Activated naive CD8-positive, alpha-beta T cell (primary cell): ENCODE results near the gene CAMK1G.

Source experiments
- H3K27ac Mint-ChIP-seq: one replicate; pipeline ENCODE4 v1.8.0; 2021; ENCODE audit warnings: mixed read lengths
- H3K27me3 Mint-ChIP-seq: one replicate; pipeline ENCODE4 v1.8.0; 2021; ENCODE audit warnings: mixed read lengths
- H3K36me3 Mint-ChIP-seq: one replicate; pipeline ENCODE4 v1.8.0; 2021; ENCODE audit warnings: mixed read lengths
- H3K4me1 Mint-ChIP-seq: one replicate; pipeline ENCODE4 v1.8.0; 2021; ENCODE audit warnings: low read depth, mixed read lengths
- H3K4me3 Mint-ChIP-seq: one replicate; pipeline ENCODE4 v1.8.0; 2021; ENCODE audit warnings: mild to moderate bottlenecking, mixed read lengths
- H3K9me3 Mint-ChIP-seq: one replicate; pipeline ENCODE4 v1.8.0; 2021; ENCODE audit warnings: low read depth, mixed read lengths

Gene CAMK1G

DNA sequence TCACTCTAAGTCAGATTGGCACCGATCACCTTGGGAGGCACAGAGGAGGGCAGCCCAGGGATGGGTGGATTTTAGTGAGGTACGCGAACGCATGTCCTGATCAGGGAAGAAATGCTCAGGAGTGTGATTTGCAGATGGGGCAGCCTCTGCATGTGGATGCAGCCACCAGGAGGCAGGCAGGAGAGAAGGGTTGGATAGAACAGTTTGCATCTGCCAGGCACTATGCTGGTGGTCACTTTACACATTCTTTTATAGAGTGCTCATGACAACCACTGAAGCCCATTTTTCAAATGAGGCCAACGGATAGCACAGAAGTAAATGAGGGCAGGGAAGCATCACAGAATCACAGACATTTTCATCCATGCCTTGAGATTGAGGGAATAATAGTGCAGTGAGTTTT, 63.0 kb downstream of the CAMK1G start:
- no peaks in the 10 kb centered on the region for H3K9me3 Mint-ChIP-seq
- H3K4me3 Mint-ChIP-seq, result no peak overlapping the region
- H3K4me1 Mint-ChIP-seq, result peaks cover 10% of the 10 kb centered on the region
- H3K36me3 Mint-ChIP-seq, result no peaks in the 10 kb centered on the region
- H3K27ac Mint-ChIP-seq, result no peak overlapping the region
- no peaks in the 10 kb centered on the region for H3K27me3 Mint-ChIP-seq

DNA sequence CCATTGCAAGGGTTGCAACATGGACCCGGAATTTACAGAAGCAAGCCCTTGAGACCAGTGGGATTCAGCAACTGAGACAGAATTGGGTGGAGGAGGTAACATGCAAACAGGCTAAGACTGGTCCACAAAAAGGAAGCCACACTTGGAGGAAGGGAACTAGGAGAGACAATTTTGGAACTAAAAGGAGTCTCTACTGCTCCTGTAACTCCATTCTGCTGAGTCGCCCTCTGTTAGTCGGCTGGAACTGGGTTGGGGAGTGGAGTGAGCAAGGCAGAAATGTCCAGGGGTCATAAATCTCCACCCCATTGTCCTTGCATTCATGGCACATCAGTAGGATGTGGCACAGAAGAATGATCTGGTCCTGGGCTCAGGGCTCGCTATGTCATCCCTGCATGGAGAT, 63.6 kb downstream of the CAMK1G start:
- Mint-ChIP-seq H3K4me1 (peaks cover 12% of the 10 kb centered on the region), H3K27ac (no peak overlapping the region), H3K36me3 (no peaks in the 10 kb centered on the region), H3K9me3 (no peaks in the 10 kb centered on the region), H3K4me3 (no peak overlapping the region), H3K27me3 (no peaks in the 10 kb centered on the region)

GRCh38 chr1:209648346-209648745, 64.8 kb downstream of the CAMK1G start:
- H3K4me3 Mint-ChIP-seq, result no peak overlapping the region
- H3K36me3 Mint-ChIP-seq, result no peaks in the 10 kb centered on the region
- H3K9me3 Mint-ChIP-seq, result no peaks in the 10 kb centered on the region
- H3K27me3 Mint-ChIP-seq, result no peaks in the 10 kb centered on the region
- H3K4me1 Mint-ChIP-seq, result peaks cover 20% of the 10 kb centered on the region
- no peak overlapping the region for H3K27ac Mint-ChIP-seq

GRCh38 chr1:209648931-209649776, 65.6 kb downstream of the CAMK1G start:
- Mint-ChIP-seq H3K4me1 (peaks cover 25% of the 10 kb centered on the region), H3K9me3 (no peaks in the 10 kb centered on the region), H3K27ac (no peak overlapping the region), H3K27me3 (no peaks in the 10 kb centered on the region), H3K36me3 (no peaks in the 10 kb centered on the region), H3K4me3 (no peak overlapping the region)

GRCh38 chr1:209650454-209650853, 66.9 kb downstream of the CAMK1G start:
- H3K9me3 Mint-ChIP-seq, result no peaks in the 10 kb centered on the region
- H3K36me3 Mint-ChIP-seq, result no peaks in the 10 kb centered on the region
- H3K4me1 Mint-ChIP-seq, result peaks cover 25% of the 10 kb centered on the region
- H3K27me3 Mint-ChIP-seq, result no peaks in the 10 kb centered on the region
- H3K4me3 Mint-ChIP-seq, result no peak overlapping the region
- no peak overlapping the region for H3K27ac Mint-ChIP-seq

DNA sequence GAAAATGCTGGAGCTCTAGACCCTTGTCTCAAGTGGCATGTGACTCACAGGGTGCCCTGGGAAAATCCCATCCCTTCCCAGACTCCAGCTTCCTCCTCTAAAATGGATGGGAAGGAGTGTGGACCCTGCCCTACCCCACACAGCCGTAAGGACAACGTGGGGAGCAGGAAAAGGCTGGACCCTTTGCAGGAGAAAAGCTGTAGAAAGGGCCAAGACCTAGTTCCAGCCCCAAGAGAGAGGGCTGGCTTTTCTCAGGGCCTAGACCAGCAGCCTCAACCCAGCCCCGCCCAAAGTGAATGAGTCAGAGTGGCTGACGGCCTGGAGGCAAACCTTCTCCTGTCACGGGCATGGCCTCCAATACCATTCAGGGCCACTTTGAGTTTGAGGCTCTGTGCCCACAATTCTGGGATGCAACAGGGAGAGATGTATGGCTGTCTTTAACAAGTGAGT, 67.6 kb downstream of the CAMK1G start:
- Mint-ChIP-seq H3K4me1 (peaks cover 25% of the 10 kb centered on the region), H3K9me3 (no peaks in the 10 kb centered on the region), H3K36me3 (no peaks in the 10 kb centered on the region), H3K27ac (no peak overlapping the region), H3K27me3 (no peaks in the 10 kb centered on the region), H3K4me3 (no peak overlapping the region)

DNA sequence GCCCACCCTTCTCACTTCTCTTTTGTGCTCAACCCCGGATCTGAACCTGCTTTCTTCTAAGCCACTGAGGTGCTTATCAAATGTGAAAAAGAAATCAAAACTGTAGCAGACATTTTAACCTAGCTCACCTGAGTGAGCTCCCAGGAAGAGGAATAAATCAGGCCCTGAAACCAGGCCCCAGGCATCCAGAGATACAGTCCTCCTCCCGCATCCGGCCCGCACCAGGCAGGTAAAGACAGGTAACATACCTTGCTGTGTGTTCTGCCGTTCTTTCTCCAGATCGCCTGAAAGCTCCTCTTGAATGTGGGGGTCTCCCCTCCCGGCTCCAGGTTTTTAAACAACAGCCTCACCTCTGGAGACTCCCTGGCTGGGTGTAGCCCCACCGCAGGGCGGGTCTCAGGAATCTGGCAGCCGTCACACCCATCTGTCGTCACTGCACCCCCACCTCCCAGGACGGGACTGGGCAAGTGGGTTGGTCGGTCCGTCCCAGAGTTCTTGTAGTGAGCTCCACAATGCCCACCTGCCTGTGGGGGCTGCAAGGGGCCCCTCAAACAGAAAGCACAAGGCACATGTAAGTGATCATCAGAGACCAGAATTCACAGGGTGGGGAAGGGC, 68.7 kb downstream of the CAMK1G start, which contains the start of gene LAMB3:
TSS of gene LAMB3 (minus strand) at position 305 of the 615 bp plus-strand sequence. CDS start 1,481 bp downstream, outside the sequence.
- Mint-ChIP-seq H3K36me3 (no peaks in the 10 kb centered on the region), H3K27me3 (no peaks in the 10 kb centered on the region), H3K4me3 (no peak within 1 kb of the TSS), H3K4me1 (peaks cover 25% of the 10 kb centered on the region), H3K27ac (no peak within 1 kb of the TSS), H3K9me3 (no peaks in the 10 kb centered on the region)

DNA sequence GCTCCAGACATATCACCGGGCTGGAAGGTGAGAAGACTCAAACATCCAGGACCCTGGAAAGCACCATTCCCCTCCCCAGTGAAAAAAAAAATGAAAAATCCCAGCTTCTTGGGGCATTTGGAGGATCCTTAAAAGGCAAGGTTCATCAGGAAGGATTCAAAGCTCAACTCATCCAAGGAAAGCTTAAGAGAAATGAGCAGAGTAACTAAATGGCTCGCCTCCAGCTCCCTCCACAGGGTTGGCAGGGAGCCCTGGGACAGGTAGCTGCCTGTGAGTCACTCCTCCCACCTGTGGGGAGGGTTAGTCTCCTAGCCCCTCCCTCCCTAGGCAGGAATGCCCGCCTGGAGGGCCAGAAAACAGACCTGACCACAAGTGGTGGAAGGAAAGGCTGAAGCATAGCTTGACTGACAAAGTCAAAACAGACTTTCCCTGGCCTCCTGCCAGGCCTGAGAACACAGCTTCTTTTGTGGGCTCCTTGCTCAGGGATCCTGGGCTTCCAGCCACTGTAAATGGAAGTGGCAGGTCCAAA, 69.4 kb downstream of the CAMK1G start:
- no peaks in the 10 kb centered on the region for H3K9me3 Mint-ChIP-seq
- H3K36me3 Mint-ChIP-seq, result no peaks in the 10 kb centered on the region
- H3K4me1 Mint-ChIP-seq, result peaks cover 25% of the 10 kb centered on the region
- no peak overlapping the region for H3K27ac Mint-ChIP-seq
- H3K27me3 Mint-ChIP-seq, result peaks cover 2% of the 10 kb centered on the region
- no peak overlapping the region for H3K4me3 Mint-ChIP-seq

- Mint-ChIP-seq H3K27ac (no peak overlapping the region), H3K9me3 (no peaks in the 10 kb centered on the region), H3K4me1 (peaks cover 25% of the 10 kb centered on the region), H3K4me3 (no peak overlapping the region), H3K27me3 (peaks cover 2% of the 10 kb centered on the region), H3K36me3 (no peaks in the 10 kb centered on the region)
Measured at GRCh38 chr1:209653915-209654351, 70.4 kb downstream of the CAMK1G start.

- Mint-ChIP-seq H3K27ac (no peak overlapping the region), H3K36me3 (no peaks in the 10 kb centered on the region), H3K4me3 (no peak overlapping the region), H3K4me1 (peaks cover 28% of the 10 kb centered on the region), H3K9me3 (no peaks in the 10 kb centered on the region), H3K27me3 (peaks cover 2% of the 10 kb centered on the region)
Measured at GRCh38 chr1:209655411-209656231, 72.1 kb downstream of the CAMK1G start.

- no peak overlapping the region for H3K4me3 Mint-ChIP-seq
- H3K36me3 Mint-ChIP-seq, result peaks cover 2% of the 10 kb centered on the region
- no peak overlapping the region for H3K27ac Mint-ChIP-seq
- H3K4me1 Mint-ChIP-seq, result peaks cover 22% of the 10 kb centered on the region
- peaks cover 2% of the 10 kb centered on the region for H3K27me3 Mint-ChIP-seq
- H3K9me3 Mint-ChIP-seq, result no peaks in the 10 kb centered on the region
Measured at GRCh38 chr1:209657140-209657879, 73.8 kb downstream of the CAMK1G start.

GRCh38 chr1:209657918-209658317, 74.4 kb downstream of the CAMK1G start:
- no peaks in the 10 kb centered on the region for H3K9me3 Mint-ChIP-seq
- H3K4me3 Mint-ChIP-seq, result no peak overlapping the region
- no peak overlapping the region for H3K27ac Mint-ChIP-seq
- H3K36me3 Mint-ChIP-seq, result peaks cover 3% of the 10 kb centered on the region
- peaks cover 17% of the 10 kb centered on the region for H3K4me1 Mint-ChIP-seq
- H3K27me3 Mint-ChIP-seq, result peaks cover 2% of the 10 kb centered on the region

- H3K27ac Mint-ChIP-seq, result no peak overlapping the region
- H3K9me3 Mint-ChIP-seq, result no peaks in the 10 kb centered on the region
- H3K4me1 Mint-ChIP-seq, result peaks cover 9% of the 10 kb centered on the region
- peaks cover 2% of the 10 kb centered on the region for H3K27me3 Mint-ChIP-seq
- no peak overlapping the region for H3K4me3 Mint-ChIP-seq
- peaks cover 7% of the 10 kb centered on the region for H3K36me3 Mint-ChIP-seq
Measured at GRCh38 chr1:209659909-209660308, 76.4 kb downstream of the CAMK1G start.

- Mint-ChIP-seq H3K27me3 (peaks cover 2% of the 10 kb centered on the region), H3K27ac (no peak overlapping the region), H3K9me3 (no peaks in the 10 kb centered on the region), H3K4me3 (no peak overlapping the region), H3K36me3 (peaks cover 7% of the 10 kb centered on the region), H3K4me1 (peaks cover 9% of the 10 kb centered on the region)
Measured at GRCh38 chr1:209661071-209661470, 77.6 kb downstream of the CAMK1G start.
